ENCODE results near the gene DOK7. TPM values are rescaled to one million over a fixed set of nuclear protein-coding genes. Genes with fewer than 3 reads are reported as not detected.
A peak's percentile ranks its signal among the peaks of the same experiment; 100 is the strongest.

Gene DOK7
- total RNA-seq, 6 experiments from 2014 or later: 0.73 to 2.4 (median 1.5) TPM

GRCh38 chr4:3517731-3518510 lies 54.8 kb downstream of the DOK7 start:
- WGBS (ENCODE audit: insufficient coverage, low coverage, low lambda C conversion rate, missing lambda C conversion rate): no CpG with 5 or more reads among the region's 49 CpGs
- no peaks in the 10 kb centered on the region for H3K9me3 ChIP-seq
- no peak for ATAC-seq
- no peak overlapping the region for H3K4me3 ChIP-seq
- H3K27me3 ChIP-seq: no peaks in the 10 kb centered on the region
- intact Hi-C loops (cut with DNase I): no loop called here
- TF ChIP-seq POLR2A (IDR thresholded peaks at IDR 0.05): no peak
- TF ChIP-seq, protein P1, sequence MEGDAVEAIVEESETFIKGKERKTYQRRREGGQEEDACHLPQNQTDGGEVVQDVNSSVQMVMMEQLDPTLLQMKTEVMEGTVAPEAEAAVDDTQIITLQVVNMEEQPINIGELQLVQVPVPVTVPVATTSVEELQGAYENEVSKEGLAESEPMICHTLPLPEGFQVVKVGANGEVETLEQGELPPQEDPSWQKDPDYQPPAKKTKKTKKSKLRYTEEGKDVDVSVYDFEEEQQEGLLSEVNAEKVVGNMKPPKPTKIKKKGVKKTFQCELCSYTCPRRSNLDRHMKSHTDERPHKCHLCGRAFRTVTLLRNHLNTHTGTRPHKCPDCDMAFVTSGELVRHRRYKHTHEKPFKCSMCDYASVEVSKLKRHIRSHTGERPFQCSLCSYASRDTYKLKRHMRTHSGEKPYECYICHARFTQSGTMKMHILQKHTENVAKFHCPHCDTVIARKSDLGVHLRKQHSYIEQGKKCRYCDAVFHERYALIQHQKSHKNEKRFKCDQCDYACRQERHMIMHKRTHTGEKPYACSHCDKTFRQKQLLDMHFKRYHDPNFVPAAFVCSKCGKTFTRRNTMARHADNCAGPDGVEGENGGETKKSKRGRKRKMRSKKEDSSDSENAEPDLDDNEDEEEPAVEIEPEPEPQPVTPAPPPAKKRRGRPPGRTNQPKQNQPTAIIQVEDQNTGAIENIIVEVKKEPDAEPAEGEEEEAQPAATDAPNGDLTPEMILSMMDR (IDR thresholded peaks at IDR 0.05): no peak
- no peak overlapping the region for H3K27ac ChIP-seq
- H3K36me3 ChIP-seq: peaks cover 0 to 79% (median 17%) of the 10 kb centered on the region in 4 donors
- peak in 2 of 3 donors; percentile 14 to 46 for DNase-seq
- no peaks in the 10 kb centered on the region for H3K4me1 ChIP-seq

GRCh38 chr4:3518511-3518880 lies 55.4 kb downstream of the DOK7 start:
- H3K27ac ChIP-seq: no peak overlapping the region
- WGBS (ENCODE audit: insufficient coverage, low coverage, low lambda C conversion rate, missing lambda C conversion rate): 75% methylated on average over 4 of the region's 11 CpGs
- ATAC-seq: no peak
- intact Hi-C loops (cut with DNase I): no loop called here
- H3K9me3 ChIP-seq: no peaks in the 10 kb centered on the region
- DNase-seq: peak in 1 of 3 donors; percentile 18
- H3K4me3 ChIP-seq: no peak overlapping the region
- no peak for TF ChIP-seq POLR2A (IDR thresholded peaks at IDR 0.05)
- TF ChIP-seq, protein P1 (IDR thresholded peaks at IDR 0.05): no peak
- H3K4me1 ChIP-seq: no peaks in the 10 kb centered on the region
- peaks cover 0 to 82% (median 17%) of the 10 kb centered on the region in 4 donors for H3K36me3 ChIP-seq
- no peaks in the 10 kb centered on the region for H3K27me3 ChIP-seq

DNA sequence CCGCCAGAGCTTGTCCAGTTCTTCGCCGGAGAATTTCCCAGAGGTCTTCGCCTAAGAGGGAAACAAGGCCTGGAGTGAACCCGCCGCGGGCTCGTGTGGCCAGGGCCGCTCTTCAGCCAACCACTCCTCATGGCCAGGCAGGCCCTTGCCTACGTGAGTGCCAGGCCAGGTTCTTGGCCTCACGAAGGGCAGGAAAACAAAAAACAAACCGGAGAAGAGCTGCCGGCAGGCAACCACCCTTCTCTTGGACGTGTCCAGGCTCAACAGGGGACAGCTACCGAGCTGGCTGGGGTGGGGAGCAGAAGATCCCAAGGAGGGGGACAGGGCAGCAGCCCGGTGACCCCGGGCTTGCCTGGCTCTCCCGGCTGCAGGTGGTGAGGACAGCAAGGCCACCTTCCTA lies 55.8 kb downstream of the DOK7 start:
- no peak overlapping the region for H3K4me3 ChIP-seq
- no peaks in the 10 kb centered on the region for H3K27me3 ChIP-seq
- peaks cover 0 to 82% (median 19%) of the 10 kb centered on the region in 4 donors for H3K36me3 ChIP-seq
- no peaks in the 10 kb centered on the region for H3K9me3 ChIP-seq
- no peak overlapping the region for H3K27ac ChIP-seq
- intact Hi-C loops (cut with DNase I): no loop called here
- 70% methylated on average over 2 of the region's 18 CpGs for WGBS (ENCODE audit: insufficient coverage, low coverage, low lambda C conversion rate, missing lambda C conversion rate)
- TF ChIP-seq POLR2A (IDR thresholded peaks at IDR 0.05): no peak
- DNase-seq (peak in 2 of 3 donors; percentile 13 to 27), ATAC-seq (no peak)
- H3K4me1 ChIP-seq: no peaks in the 10 kb centered on the region

DNA sequence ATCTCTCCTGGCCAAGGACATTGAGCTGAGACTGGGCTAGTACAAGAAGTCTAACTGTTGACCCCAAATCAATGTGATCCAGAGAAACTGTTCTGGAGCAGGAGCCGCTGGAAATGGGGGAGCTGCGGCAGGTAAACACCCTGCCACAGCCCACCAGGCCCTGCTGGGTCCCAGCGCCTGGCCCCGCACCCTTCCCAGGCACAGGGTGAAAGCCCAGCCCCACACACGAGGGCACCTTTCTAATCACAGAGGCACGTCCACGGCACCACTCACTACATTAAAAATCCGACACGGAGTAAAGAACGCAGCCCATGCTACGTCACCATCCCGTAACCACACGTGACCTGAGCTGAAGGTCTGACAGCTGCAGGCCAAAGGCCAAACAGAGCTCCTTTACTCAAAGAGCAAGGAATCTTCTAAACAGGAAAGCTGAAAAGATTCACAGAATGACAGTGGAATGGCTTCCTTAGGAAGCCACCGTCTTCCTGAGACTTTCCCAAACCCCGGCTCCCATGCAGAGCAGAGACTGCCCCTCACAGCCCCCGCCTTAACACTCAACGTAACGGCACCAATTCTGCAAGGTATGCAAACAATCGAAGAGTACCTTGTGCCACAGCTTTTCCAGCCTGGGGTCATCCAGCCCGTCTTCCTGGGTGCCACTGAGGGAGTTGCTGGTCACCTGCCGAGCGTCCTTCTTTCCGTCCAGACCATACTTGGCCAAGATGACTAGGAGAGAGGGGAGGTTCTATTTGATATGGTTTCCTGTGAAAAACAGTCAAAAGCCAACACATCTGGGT lies 56.6 kb downstream of the DOK7 start:
- peak in 1 of 3 donors; percentile 7 for DNase-seq
- no peak for ATAC-seq
- intact Hi-C loops (cut with DNase I): no loop called here
- no peak for TF ChIP-seq POLR2A (IDR thresholded peaks at IDR 0.05)
- TF ChIP-seq, protein P1 (IDR thresholded peaks at IDR 0.05): no peak
- H3K4me1 ChIP-seq: no peaks in the 10 kb centered on the region
- 92% methylated on average over 19 of the region's 23 CpGs for WGBS (ENCODE audit: insufficient coverage, low coverage, low lambda C conversion rate, missing lambda C conversion rate)
- no peak overlapping the region for H3K4me3 ChIP-seq
- H3K27me3 ChIP-seq: no peaks in the 10 kb centered on the region
- peaks cover 0 to 82% (median 21%) of the 10 kb centered on the region in 4 donors for H3K36me3 ChIP-seq
- no peaks in the 10 kb centered on the region for H3K9me3 ChIP-seq
- H3K27ac ChIP-seq: no peak overlapping the region

DNA sequence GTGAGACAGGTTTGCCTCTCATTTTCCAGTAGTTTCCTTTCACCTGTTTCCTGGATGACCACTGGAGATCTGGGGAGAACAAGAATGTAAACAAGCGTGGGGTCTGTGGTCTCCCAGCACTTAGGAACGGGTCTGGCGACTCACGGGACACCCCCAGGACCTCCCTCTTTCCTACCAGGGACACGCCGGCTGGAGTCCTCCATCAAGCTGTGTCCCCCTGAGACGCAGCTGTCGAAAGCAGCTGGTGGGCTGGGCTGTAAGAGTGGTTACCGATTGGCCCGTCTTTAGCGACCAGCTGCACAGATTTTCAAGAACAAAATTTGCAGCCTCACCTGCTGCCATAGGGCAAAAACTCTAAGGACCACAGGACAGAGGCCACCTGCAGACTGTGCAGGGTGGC lies 57.2 kb downstream of the DOK7 start:
- Histone ChIP-seq H3K9me3 (no peaks in the 10 kb centered on the region), H3K4me3 (no peak overlapping the region), H3K4me1 (no peaks in the 10 kb centered on the region), H3K27me3 (no peaks in the 10 kb centered on the region), H3K36me3 (peaks cover 0 to 81% (median 20%) of the 10 kb centered on the region in 4 donors), H3K27ac (no peak overlapping the region)
- DNase-seq: peak in 2 of 3 donors; percentile 4 to 50
- intact Hi-C loops (cut with DNase I): no loop called here
- ATAC-seq: no peak
- TF ChIP-seq, protein P1 (IDR thresholded peaks at IDR 0.05): no peak
- TF ChIP-seq POLR2A (IDR thresholded peaks at IDR 0.05): no peak
- 60% methylated on average over 1 of the region's 11 CpGs for WGBS (ENCODE audit: insufficient coverage, low coverage, low lambda C conversion rate, missing lambda C conversion rate)
